ENCODE data around the gene ADPRM.
"Not testable (repeated sequence)": the region's sequence is repeated elsewhere in the genome, so short reads cannot be mapped to it uniquely, and the experiment has no call there.

Gene ADPRM

DNA sequence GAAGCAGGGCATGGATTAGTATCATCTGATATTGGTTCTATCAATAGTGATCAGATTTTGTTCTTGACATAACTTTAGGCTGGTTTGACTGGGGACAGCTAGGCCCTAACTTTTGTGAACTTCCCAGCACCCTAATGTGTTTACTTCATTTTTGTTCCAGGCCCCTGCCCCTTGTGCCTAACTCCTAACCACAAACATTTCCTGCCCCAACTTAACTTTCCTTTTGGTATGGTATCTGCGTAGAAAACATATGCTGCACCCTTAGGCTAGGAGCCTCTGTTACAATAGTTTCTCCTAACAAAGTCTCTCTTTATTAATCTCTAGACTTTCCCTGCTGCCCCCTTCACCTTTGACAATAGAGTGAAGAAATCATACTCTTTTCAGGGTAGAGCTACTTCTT lies 2.5 kb downstream of the ADPRM start:
- no peak for DNase-seq (ENCODE audit: low read depth, low spot score)

DNA sequence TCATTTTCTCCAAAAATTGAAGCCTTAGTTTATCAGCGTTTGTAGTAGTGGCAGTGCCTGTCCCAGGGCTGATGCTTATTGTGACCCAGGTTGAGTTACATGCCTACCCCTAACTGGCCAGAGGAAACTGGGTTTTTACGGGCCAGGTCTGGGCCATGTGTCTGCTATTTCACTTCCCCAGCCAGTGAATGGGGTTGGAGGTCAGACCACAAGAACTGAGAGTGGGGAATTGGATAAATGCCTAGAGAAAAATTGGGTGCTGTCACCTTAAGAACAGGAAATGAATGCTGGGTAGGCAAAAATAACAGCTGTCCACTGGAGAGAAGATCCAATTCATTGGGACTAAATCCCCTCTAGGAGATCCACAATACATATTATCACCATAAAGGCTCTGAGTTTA lies 5.2 kb downstream of the ADPRM start:
- DNase-seq (ENCODE audit: low read depth, low spot score) = no peak

DNA sequence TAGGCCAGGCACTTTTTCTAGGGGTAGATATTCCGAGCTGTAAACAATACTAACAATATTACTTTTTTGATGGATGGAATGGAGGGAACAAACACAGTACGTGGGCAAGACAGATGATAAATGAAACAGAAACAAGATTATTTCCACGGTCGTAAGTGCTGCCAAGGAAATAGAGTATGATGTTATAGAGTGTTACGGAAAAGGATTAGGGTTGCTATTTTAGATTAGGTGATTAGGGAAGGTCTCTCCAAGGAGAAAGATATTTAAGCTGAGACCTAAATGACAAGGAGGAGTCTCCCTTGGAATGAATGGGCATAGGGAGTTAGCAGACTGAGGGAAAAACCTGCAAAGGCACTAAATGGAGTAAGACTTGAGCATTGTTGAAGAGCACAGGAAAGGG lies 8.3 kb downstream of the ADPRM start:
- no peak for DNase-seq (ENCODE audit: low read depth, low spot score)

DNA sequence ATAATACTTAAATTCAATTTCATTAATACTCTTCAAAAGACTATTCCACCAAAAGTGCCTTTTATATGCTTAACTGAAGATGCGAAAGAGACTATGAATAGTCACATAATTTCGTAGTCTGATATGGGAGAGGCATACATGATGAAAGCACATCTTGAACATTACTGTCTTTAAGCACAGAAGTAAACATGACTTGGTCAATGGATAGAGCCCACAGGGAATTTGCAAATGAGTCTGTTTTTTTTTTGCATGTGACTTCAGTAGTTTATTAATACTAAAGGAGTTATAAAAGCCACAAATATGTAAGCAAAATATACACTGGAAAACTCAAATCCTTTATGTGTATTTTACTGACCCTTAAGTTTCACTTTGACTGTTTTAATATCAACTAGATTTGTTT lies 15.9 kb downstream of the ADPRM start:
- no peak for DNase-seq (ENCODE audit: low read depth, low spot score)

DNA sequence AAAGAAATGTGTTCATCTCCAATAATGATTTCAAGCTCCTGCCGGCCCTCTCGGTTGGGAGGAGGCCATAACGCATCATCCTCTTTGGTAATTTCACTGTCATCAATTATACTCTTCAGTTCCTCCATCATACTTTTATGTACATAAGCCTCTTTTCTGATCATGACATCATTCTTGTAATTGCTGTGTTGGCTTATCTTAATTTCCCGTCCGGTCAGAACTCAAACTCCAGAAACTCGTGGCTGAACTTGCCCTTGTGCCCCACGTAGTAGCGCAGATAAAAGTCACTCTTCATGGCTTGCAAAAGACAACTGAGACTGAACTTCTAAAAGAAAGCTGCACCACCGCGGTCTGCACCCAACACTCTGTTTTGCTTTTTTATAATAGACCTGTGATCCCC lies 18.8 kb downstream of the ADPRM start:
- DNase-seq (ENCODE audit: low read depth, low spot score) = no peak

DNA sequence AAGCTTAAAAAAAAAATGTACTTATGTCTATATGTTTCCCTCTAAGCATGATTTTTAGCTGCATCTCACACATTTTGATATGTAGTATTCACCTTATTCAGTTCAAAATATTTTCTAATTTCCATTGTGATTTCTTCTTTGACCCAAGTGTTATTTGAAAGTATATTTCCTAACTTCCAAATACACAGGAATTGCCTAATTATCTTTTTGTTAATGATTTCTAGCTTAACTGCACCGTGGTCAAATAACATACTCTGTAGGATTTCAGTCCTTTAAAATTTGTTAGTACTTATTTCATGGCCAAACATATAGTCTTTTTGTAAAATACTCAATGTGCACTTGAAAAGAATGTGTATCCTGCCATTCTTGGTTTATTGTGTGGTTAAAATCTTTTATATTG lies 21.2 kb downstream of the ADPRM start:
- DNase-seq (ENCODE audit: low read depth, low spot score) = no peak

DNA sequence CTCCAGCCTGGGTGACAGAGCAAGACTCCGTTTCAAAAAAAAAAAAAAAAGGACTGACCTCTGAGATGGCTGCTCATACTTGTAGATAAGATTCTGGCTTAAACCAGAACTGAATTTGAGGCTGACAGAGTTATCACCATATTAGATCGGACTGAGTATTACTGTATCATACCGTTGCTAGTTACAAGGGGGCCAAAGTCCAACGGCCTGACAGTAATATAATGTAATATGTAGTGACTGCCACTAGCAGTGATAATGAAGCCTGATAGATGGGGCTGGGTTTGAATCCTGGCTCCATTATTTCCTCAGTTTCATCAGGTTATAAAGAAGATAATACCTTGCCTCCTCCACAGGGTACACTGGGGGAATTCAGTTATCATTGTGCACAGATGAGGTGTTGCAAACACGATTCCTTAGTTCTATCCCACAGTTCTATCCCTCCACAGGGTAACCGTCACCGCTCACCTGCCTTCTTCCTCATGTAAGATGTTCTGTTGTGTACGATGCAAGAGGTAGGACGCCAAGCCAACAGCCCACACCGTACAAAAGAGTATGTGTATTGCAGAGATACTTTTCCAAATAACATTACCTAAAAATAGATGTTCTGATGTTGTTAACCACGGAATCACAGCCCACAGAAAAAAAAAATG lies 27.3 kb downstream of the ADPRM start:
- DNase-seq (ENCODE audit: low read depth, low spot score) = no peak

DNA sequence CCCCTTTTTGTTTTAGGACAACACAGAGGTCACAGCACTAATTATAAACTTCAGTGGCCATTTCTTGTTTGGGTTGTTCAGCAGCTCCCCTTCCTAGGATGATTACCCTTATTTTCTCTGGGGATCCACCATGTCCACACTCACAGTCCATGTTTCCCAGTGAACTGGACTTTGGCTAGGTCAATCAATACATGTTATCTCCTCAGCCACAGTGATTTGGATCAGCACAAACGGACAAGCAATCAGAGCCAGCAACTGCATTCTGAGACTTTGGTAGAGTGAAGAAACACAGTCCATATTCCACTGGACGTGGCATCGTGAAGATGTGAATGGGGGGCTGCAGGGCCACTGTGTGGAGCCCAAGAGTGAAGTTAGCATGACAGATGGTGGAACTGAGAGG lies 27.9 kb downstream of the ADPRM start:
- DNase-seq (ENCODE audit: low read depth, low spot score) = no peak

DNA sequence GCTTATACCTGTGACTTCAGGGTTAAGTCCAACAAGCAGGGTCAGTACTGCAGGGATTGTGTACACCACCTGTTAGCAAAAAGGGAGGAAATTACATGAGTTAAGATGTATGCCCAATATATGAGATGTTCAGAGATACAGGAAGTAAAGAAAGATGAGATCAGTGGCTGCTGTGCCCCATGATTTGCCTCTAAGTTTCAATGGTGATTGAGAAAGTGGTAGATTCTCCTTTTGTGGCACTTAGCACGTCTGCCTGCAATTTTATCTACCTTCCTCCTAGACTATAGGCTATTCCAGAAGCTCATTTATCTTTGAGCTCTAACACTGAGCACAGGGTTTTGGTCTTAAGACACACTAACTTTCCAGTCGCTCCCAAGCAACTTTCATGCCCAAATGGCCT lies 28.8 kb downstream of the ADPRM start:
- no peak for DNase-seq (ENCODE audit: low read depth, low spot score)

DNA sequence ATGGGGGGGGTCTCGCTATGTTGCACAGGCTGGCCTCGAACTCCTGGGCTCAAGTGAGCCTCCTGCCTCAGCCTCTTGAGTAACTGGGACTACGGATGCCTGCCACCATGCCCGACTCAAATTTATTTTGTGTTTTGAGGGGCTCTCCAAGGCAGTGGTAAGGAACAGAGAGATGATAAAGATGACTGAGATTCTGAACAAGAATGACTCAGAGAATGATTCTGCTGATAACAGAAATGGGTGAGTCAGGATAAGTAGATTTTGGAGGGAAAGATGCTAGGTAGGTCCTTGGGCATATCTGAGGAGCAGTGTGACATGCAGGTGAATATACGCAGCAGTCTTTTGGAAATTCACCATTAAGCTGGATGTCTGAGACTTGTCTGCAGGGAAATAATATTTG lies 29.8 kb downstream of the ADPRM start:
- no peak for DNase-seq (ENCODE audit: low read depth, low spot score)

DNA sequence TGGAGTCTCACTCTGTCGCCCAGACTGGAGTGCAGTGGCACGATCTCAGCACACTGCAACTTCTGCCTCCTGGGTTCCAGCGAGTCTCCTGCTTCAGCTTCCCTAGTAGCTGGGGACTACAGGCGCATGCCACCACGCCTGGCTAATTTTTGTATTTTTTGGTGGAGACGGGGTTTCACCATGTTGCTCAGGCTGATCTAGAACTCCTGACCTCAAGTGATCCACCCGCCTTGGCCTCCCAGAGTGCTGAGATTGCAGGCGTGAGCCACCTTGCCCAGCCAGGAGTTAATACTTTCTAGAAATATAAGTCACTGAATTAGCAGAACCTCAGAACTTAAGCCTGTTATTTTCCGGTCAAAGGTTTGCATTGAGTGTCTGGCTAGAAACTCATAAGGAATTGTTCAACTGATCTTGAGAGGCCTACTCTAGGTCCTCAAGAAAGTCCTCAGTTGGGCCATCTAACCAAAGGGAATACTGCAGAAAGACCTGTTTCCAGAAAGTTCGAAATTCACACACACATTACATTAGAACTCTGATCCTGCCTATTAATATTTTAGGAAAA lies 31.0 kb downstream of the ADPRM start:
- no peak for DNase-seq (ENCODE audit: low read depth, low spot score)

DNA sequence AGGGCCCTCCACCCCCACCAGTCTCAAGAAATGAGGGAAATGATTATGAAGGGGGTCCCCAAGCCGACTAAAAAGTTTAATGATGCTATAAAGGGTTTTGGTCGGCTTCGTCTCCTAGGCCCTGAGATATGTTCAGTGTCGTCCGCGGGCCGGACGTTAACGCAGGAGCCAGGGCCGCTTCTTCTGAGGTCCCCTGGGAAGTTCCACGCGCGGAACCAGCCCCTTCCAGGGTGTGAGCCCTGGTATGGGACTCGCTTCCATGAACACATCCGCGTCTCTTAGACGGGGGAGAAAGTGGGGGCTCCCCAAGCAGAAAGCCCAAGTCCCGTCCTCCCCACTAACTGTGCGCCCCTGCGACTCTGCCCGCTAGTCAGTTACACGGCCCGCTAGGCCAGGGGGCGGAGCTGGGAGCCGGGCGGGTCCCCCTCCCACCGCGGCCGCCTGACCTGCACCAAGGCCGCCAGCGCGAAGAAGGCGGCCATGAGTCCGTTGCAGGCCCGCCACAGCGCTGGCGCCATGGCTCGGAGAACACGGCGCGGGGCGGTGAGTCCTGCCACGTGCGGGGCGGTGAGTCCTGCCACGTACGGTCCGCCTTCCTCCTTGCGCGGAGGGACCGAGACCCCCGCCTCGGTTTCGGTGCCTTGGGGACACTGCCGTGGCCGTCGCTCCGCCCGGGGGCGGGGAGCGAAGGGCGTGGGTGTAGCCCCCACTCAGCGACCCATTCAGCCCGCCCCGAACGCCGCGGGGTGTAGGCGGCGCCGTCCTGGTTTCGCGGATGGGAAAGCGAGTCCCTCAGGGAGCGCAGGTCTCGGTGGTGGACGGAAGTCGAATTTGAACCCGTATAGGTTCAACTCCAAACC lies 32.2 kb downstream of the ADPRM start, which contains the start of gene TMEM220:
Gene TMEM220, minus strand, starts transcription at position 690 of the 860 bp plus-strand sequence. Its CDS starts 172 bp downstream, at position 518.
- peak; percentile 12 for DNase-seq (ENCODE audit: low read depth, low spot score)

DNA sequence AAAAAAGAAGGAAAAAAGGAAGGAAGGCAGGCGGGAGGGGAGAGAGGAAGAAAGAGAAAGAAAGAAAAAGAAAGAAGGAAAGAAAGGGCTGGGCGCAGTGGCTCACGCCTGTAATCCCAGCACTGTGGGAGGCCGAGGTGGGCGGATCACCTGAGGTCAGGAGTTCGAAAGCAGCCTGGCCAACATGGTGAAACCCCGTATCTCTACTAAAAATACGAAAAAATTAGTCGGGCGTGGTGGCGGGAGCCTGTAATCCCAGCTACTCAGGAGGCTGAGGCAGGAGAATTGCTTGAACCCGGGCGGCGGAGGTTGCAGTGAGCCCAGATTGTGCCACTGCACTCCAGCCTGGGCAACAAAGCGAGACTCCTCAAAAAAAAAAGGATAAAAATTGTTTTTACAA lies 32.9 kb downstream of the ADPRM start:
- not testable (repeated sequence) for DNase-seq (ENCODE audit: low read depth, low spot score)

DNA sequence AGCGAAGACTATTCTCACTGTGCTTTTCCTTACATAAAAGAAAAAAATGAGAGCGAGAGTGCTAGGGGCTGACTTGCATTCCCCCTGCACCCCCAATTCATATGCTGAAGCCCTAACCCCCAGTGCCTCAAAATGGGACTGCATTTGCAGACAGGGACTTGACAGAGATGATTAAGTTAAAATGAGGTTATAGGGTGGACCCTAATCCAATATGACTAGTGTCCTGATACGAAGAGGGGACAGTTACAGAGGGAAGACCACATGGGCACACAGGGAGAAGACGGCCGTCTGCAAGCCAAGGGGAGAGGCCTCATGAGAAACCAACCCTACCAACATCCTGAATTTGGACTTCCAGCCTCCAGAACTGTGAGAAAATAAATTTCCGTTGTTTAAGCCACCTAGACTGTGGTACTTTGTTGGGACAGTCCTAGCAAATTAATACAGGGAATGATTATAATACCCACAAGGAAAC lies 34.0 kb downstream of the ADPRM start:
- DNase-seq (ENCODE audit: low read depth, low spot score) = no peak

DNA sequence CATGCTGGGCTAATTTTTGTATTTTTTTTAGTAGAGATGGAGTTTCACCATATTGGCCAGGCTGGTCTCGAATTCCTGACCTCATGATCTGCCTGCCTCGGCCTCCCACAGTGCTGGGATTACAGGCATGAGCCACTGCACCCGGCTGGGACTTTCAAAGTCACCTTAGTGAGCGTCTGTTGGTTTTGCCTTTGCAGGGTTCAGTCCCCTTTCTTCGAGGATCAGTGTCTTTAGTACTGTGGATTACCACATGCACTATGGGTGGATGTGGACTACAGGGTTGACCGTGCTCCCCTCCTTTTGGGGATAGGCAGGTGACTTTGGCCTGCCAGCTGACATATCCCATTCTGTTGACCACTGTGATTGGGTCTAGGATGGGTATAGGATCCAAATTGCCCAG lies 34.7 kb downstream of the ADPRM start:
- not testable (repeated sequence) for DNase-seq (ENCODE audit: low read depth, low spot score)

DNA sequence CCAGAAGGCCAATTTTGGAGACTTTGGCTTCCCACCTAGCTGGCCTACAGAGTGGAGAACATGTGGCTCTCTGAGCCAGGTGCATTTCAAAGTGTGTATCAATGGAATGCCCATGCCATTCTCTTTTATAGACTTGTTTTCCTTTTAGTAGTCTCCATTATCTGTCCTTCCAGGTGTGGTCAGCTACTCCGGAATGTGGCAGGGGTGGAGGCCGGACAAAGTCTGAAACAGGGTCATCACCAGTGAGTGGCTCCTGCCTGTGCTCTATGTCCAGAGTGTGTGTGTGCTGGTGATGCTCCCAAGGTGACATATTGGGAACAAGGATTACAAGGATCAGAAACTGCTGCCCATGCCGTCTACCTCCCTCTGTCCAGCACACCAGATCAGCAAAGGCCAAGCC lies 36.3 kb downstream of the ADPRM start:
- DNase-seq (ENCODE audit: low read depth, low spot score) = no peak

DNA sequence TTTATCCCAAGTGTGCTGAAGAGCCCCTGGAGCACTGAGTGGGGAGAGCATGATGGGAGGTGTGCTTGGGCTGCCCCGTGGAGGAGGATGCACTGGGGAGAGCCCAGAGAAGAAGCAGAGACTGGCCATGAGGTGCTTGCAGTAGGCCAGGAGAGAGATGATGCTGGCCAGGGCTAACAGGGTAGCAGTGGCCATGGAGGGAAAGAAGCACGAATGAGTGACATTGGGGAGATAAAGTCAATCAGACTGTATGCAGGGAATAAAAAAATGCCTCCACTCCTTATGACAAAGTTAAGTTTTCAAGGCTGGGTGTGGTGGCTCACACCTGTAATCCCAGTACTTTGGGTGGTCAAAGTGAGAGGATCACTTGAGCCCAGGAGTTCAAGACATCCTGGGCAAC lies 37.9 kb downstream of the ADPRM start:
- no peak for DNase-seq (ENCODE audit: low read depth, low spot score)

DNA sequence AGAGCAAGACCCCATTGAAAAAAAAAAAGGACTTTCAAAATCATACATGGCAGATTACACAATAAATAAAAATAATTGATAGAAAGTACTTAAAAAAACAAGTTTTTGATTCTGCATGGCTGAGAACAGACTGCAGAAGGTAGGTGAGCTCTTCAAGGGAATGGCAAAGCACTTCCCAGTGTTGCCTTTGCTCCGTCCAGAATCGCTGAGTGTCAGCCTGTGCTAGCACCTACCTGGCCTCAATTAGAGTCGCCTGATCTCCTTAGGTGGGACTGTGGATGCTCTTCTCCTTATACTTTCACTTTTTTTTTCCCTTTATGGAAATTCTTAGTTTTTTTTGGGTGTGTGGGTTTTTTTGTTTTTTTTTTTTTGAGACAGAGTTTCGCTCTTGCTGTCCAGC lies 38.4 kb downstream of the ADPRM start:
- DNase-seq (ENCODE audit: low read depth, low spot score) = no peak

DNA sequence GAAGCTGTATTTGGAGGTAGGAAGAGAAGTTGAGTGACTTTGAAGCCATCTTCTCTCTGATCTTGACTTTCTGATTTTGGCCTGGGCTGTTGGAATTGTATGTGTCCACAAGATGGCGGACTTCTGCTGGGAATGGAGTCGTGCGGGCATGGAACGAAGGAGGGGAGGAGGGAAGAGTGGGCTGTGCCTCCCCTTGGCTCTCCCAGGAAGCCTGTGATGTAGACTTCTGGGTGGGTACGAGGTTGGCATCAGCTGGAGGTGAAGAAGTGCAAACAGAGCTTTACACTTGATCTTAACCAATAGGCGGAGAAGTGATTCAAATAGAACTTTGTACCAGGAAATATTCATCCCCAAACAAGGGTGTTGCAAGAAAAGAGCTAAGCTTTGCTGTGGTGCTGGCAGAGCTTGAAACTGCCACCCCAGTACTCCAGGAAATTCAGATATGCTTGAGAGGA lies 39.8 kb downstream of the ADPRM start:
- DNase-seq (ENCODE audit: low read depth, low spot score) = no peak

DNA sequence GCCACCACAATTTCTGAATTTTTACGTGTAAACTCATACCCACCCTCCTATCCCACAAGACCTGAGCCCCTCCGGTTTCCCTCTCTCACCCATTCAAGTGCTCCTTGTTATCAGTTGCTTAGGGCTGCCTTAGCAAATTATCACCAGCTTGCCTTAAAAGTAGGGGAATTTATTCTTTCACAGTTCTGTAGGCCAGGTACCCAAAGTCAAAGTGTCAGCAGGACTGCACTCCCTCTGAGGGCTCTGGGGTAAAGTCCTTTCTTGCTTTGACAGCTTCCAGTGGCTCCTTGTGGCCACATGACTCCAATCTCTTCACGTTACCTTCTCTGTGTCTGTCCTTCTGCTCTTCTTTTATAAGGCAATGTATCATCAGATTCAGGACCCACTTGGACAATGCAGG lies 40.3 kb downstream of the ADPRM start:
- DNase-seq (ENCODE audit: low read depth, low spot score) = no peak

DNA sequence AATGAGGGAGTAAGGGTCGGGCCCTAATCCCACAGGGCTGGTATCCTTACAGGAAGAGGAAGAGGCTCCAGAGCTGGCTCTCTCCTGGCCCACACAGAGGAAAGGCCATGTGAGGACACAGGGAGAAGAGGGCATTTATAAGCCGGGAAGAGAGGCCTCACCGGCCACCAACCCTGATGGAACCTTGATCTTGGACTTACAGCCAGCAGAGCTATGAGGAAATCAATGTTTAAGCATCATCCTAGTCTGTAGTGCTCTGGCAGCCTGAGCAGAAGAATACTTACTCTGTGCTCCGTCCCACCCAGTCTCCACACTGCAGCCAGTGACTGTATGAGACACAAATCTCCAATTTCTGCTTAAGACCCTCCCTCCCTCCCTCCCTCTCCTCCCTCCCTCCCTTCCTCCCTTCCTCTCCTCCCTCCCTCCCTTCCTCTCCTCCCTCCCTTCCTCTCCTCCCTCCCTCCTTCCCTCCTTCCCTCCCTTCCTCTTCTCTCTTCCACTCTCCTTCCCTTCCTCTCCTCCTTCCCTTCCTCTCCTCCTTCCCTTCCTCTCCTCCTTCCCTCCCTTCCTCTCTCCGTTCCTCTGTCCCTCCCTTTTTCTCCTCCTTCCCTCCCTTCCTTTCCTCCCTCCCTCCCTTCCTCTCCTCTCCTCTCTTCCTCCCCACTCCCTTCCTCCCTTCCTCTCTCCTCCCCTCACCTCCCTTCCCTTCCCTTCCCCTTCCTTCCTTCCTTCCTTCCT lies 41.3 kb downstream of the ADPRM start:
- no peak for DNase-seq (ENCODE audit: low read depth, low spot score)

DNA sequence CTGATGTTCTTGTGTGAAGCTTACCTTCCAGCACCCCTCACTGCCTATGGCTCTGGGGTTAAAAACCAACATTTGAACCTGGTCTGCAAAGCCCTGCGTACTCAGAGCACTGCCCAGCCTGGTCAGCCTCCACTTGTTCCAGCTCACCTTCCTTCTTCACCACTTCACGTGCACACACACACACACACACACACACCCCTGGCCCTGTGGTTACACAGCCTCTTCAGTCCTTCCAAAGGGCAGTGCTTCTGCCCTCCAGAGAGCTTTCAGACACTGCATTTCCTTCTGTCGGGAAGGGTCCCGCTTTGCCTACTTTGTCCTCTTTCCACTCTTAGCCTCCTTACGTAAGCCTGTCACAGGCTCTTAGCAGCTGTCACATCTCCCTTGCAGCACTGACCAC lies 42.0 kb downstream of the ADPRM start:
- no peak for DNase-seq (ENCODE audit: low read depth, low spot score)
